ENCODE results near the gene ZNFX1.

ZNFX1 gene

DNA sequence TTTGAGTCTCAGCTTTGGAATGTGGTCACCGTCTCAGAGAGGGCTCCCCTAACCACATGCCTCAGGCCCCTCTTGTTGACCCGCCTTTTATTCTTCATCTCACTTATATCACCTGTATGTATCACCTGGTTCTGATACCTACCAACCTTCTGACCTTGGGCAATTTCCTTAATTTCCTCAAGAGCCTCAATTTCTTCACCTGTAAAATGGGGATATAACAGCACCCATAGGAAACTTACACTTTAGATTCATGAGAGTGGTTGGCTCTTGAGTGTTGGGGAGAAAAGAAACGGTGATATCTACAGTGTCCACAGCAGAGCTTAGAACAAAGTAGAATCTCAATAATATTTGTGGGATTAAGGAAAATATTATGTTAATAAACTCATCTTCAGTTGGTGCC is 62.6 kb downstream of the ZNFX1 start:
- Histone ChIP-seq H3K4me2 (ENCODE audit: low read length) (no peak overlapping the region), H3K36me3 (replicated peaks; ENCODE audit: low read depth, low read length) (no peaks in the 10 kb centered on the region), H3K9me3 (ENCODE audit: insufficient read depth, low read length) (peaks cover 8% of the 10 kb centered on the region), H3K27me3 (ENCODE audit: low read depth, low read length) (peaks cover 6% of the 10 kb centered on the region; the same call in 1 of the 2 replicates), H4K20me1 (ENCODE audit: insufficient read depth, low read length) (no peaks in the 10 kb centered on the region), H2AFZ (ENCODE audit: low read depth, low read length) (no peak overlapping the region), H3K9ac (ENCODE audit: low read length) (no peak overlapping the region), H3K4me3 (ENCODE audit: low read length) (no peak overlapping the region), H3K27ac (ENCODE audit: low read length) (no peak overlapping the region), H3K4me1 (ENCODE audit: low read length) (peaks cover 9% of the 10 kb centered on the region), H3K79me2 (ENCODE audit: low read length) (peaks cover 10% of the 10 kb centered on the region)
- TF ChIP-seq, protein P1, sequence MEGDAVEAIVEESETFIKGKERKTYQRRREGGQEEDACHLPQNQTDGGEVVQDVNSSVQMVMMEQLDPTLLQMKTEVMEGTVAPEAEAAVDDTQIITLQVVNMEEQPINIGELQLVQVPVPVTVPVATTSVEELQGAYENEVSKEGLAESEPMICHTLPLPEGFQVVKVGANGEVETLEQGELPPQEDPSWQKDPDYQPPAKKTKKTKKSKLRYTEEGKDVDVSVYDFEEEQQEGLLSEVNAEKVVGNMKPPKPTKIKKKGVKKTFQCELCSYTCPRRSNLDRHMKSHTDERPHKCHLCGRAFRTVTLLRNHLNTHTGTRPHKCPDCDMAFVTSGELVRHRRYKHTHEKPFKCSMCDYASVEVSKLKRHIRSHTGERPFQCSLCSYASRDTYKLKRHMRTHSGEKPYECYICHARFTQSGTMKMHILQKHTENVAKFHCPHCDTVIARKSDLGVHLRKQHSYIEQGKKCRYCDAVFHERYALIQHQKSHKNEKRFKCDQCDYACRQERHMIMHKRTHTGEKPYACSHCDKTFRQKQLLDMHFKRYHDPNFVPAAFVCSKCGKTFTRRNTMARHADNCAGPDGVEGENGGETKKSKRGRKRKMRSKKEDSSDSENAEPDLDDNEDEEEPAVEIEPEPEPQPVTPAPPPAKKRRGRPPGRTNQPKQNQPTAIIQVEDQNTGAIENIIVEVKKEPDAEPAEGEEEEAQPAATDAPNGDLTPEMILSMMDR (IDR thresholded peaks at IDR 0.05; ENCODE audit: low read depth, low read length): no peak
- TF ChIP-seq EZH2phosphoT487 (IDR thresholded peaks at IDR 0.05; ENCODE audit: low read depth): no peak

GRCh38 chr20:49214571-49214970 is 63.3 kb downstream of the ZNFX1 start:
- H2AFZ ChIP-seq (ENCODE audit: low read depth, low read length): no peak overlapping the region

DNA sequence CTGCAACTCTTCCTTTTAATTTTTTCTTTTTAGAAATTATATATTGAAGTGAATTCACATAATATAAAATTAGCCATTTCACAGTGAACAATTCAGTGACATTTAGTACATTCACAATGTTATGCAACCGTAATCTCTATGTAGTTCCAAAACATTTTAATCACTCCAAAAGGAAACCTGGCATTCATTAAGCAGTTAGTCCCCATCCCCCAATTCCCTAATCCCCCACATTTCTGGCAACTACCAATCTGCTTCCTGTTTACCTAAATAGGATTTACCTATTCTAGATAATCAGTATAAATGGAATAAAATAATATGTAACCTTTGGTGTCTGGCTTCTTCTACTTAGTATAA is 67.1 kb downstream of the ZNFX1 start:
- no peaks in the 10 kb centered on the region for H3K4me1 ChIP-seq (ENCODE audit: low read length)
- no peaks in the 10 kb centered on the region for H4K20me1 ChIP-seq (ENCODE audit: insufficient read depth, low read length)
- no peak overlapping the region for H3K4me3 ChIP-seq (ENCODE audit: low read length)
- H3K27ac ChIP-seq (ENCODE audit: low read length): no peak overlapping the region
- peaks cover 11% of the 10 kb centered on the region for H3K9me3 ChIP-seq (ENCODE audit: insufficient read depth, low read length)
- H3K9ac ChIP-seq (ENCODE audit: low read length): no peak overlapping the region
- no peaks in the 10 kb centered on the region for H3K36me3 ChIP-seq (replicated peaks; ENCODE audit: low read depth, low read length)
- no peaks in the 10 kb centered on the region for H3K79me2 ChIP-seq (ENCODE audit: low read length)
- H3K4me2 ChIP-seq (ENCODE audit: low read length): no peak overlapping the region
- no peak overlapping the region for H2AFZ ChIP-seq (ENCODE audit: low read depth, low read length)
- H3K27me3 ChIP-seq (ENCODE audit: low read depth, low read length): peaks cover 6% of the 10 kb centered on the region; the same call in 1 of the 2 replicates
- no peak for TF ChIP-seq EZH2phosphoT487 (IDR thresholded peaks at IDR 0.05; ENCODE audit: low read depth)
- TF ChIP-seq, protein P1 (IDR thresholded peaks at IDR 0.05; ENCODE audit: low read depth, low read length): no peak

More at GRCh38 chr20:49214571-49214970, 63.3 kb downstream of the ZNFX1 start:
- Histone ChIP-seq H3K79me2 (ENCODE audit: low read length) (peaks cover 4% of the 10 kb centered on the region), H3K36me3 (replicated peaks; ENCODE audit: low read depth, low read length) (no peaks in the 10 kb centered on the region), H3K9ac (ENCODE audit: low read length) (no peak overlapping the region), H3K4me1 (ENCODE audit: low read length) (peaks cover 7% of the 10 kb centered on the region), H3K4me3 (ENCODE audit: low read length) (no peak overlapping the region), H3K4me2 (ENCODE audit: low read length) (no peak overlapping the region), H3K27ac (ENCODE audit: low read length) (no peak overlapping the region), H4K20me1 (ENCODE audit: insufficient read depth, low read length) (no peaks in the 10 kb centered on the region), H3K9me3 (ENCODE audit: insufficient read depth, low read length) (peaks cover 11% of the 10 kb centered on the region), H3K27me3 (ENCODE audit: low read depth, low read length) (peaks cover 6% of the 10 kb centered on the region; the same call in 1 of the 2 replicates)
- TF ChIP-seq, protein P1 (IDR thresholded peaks at IDR 0.05; ENCODE audit: low read depth, low read length): no peak
- no peak for TF ChIP-seq EZH2phosphoT487 (IDR thresholded peaks at IDR 0.05; ENCODE audit: low read depth)

- no peak overlapping the region for H3K4me3 ChIP-seq (ENCODE audit: low read length)
- H3K4me1 ChIP-seq (ENCODE audit: low read length): no peaks in the 10 kb centered on the region
- no peak overlapping the region for H2AFZ ChIP-seq (ENCODE audit: low read depth, low read length)
- peaks cover 3% of the 10 kb centered on the region; the same call in 1 of the 2 replicates for H3K27me3 ChIP-seq (ENCODE audit: low read depth, low read length)
- H3K36me3 ChIP-seq (replicated peaks; ENCODE audit: low read depth, low read length): no peaks in the 10 kb centered on the region
- H3K9me3 ChIP-seq (ENCODE audit: insufficient read depth, low read length): peaks cover 11% of the 10 kb centered on the region
- no peak overlapping the region for H3K4me2 ChIP-seq (ENCODE audit: low read length)
- no peaks in the 10 kb centered on the region for H3K79me2 ChIP-seq (ENCODE audit: low read length)
- H4K20me1 ChIP-seq (ENCODE audit: insufficient read depth, low read length): no peaks in the 10 kb centered on the region
- TF ChIP-seq, protein P1 (IDR thresholded peaks at IDR 0.05; ENCODE audit: low read depth, low read length): no peak
- no peak overlapping the region for H3K9ac ChIP-seq (ENCODE audit: low read length)
- H3K27ac ChIP-seq (ENCODE audit: low read length): no peak overlapping the region
Observed at GRCh38 chr20:49210101-49210756, 67.6 kb downstream of the ZNFX1 start.
